Measurements from ENCODE around the gene NAT14. TPM values are rescaled to one million over a fixed set of nuclear protein-coding genes. Genes with fewer than 3 reads are reported as not detected.

Gene NAT14
- polyA plus RNA-seq, 1 of the 3 experiments (the other 2 are of a cell fraction) = 89.9 TPM

DNA sequence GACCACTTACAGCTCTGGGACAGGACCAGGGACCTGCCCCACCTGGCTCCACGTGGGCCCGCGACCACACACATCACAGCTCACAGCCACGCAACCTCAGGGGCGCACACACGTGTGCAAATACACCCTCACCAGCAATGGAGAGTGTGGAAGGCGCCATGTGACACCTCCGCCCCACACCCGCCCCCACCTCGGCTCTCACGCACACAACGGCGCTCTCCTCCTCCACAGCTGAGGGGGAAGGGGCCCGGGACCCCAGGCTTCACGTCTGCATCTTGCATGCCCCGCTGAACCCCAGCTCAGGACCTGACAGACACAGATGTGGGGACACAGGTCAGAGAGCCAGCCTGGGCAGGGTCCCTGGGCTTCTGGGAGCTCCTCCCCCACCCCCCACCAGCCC is 35.5 kb upstream of the NAT14 start:
- CTCF ChIA-PET = interaction anchor here (0.7 to 1.3 kb wide), 5 partner anchors 11 to 55 kb away, joined by 3 to 8 read pairs (median 3); partner anchors contain the start of gene NAT14
- Histone ChIP-seq H3K79me2 (ENCODE audit: insufficient read depth) (no peaks in the 10 kb centered on the region), H4K20me1 (ENCODE audit: insufficient read depth) (peaks cover 19% of the 10 kb centered on the region), H3K9me3 (no peaks in the 10 kb centered on the region), H3K27me3 (ENCODE audit: insufficient read depth) (peaks cover 34% of the 10 kb centered on the region), H3K4me3 (ENCODE audit: low read depth in 2 of 2, low read length in 1 of 2) (no peak overlapping the region), H3K9me2 (no peaks in the 10 kb centered on the region), H3K9ac (no peak overlapping the region), H3F3A (replicated peaks; ENCODE audit: insufficient read depth) (peaks cover 21% of the 10 kb centered on the region), H3K36me3 (replicated peaks in 1 of 2; ENCODE audit: control insufficient read depth in 1 of 2, insufficient read depth in 2 of 2, low read length in 1 of 2) (no peaks in the 10 kb centered on the region), H3K4me1 (ENCODE audit: control insufficient read depth in 1 of 2, insufficient read depth in 2 of 2, low read depth in 1 of 2, low read length in 1 of 2) (peaks cover 0 to 14% of the 10 kb centered on the region in 2 experiments; a peak in 2 of 4 replicates), H3K27ac (ENCODE audit: low read depth in 2 of 2, low read length in 1 of 2) (no peak overlapping the region), H3K4me2 (no peak overlapping the region), H2AFZ (ENCODE audit: low read depth) (no peak overlapping the region)
- no peak for DNase-seq
- 12% methylated on average over 5 of the region's 16 CpGs for WGBS (ENCODE audit: low lambda C conversion rate)
- TF ChIP-seq REST (IDR thresholded peaks at IDR 0.05; ENCODE audit: low read depth, low read length) (no peak), GABPA (IDR thresholded peaks at IDR 0.05; ENCODE audit: low read depth) (no peak), EZH2phosphoT487 (IDR thresholded peaks at IDR 0.05; ENCODE audit: borderline replicate concordance, low read depth) (no peak)
- POLR2A ChIA-PET = interaction anchor here (0.6 kb wide), 1 partner anchor 42 kb away, joined by 3 read pairs; the partner anchor contains the start of gene UBE2S

DNA sequence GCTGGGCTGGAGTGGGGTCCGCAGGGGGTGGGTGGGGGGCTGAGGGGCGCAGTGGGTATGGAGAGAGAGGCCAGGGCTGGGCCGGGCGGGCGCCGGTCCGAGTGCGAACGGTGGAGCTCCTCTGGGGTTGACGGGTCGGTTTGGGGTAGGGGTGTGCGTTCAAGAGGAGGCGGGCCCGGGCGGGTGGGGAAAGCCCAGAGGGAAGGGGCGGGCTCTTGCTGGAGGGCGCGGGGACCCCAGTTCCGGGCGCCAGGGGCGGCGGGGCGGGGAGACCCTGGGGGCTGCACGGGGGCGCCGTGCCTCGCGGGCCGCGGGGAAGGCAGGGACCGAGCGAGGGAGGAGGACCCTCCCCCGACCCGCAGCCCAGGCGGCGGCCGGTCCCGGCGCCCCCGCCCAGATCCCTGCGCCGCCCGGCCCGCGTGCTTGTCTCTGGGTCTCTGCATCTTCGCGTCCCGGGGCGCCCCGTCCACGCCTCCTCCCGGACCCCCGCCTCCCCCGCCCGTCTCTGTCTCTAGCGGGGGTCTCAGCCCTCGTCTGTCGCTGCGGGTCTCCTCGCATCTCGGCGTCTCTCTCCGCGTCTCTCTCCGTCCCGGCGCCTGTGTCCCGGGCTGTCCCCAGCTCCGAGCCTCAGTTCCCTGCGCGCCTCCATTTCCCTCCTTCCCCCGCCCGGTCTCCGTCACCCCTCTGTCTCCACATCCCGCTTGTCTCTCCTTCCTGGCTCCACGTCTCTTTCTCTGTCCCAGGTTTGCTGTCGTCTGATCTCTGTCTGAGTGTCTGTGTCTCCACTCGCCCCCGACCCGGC is 33.6 kb upstream of the NAT14 start:
- 2% methylated on average over 33 of the region's 80 CpGs for whole genome bisulfite sequencing (ENCODE audit: low lambda C conversion rate)
- peaks cover 20% of the 10 kb centered on the region for H3K27me3 ChIP-seq (ENCODE audit: insufficient read depth)
- POLR2A ChIA-PET = interaction anchor here (1.1 kb wide), 1 partner anchor 10 kb away, joined by 5 read pairs; the partner anchor contains the start of gene ISOC2

More for the DNA sequence above, 33.6 kb upstream of the NAT14 start:
- peak overlapping the region; percentile 27 to 32; a peak in 1 of 4 replicates for H3K4me3 ChIP-seq (ENCODE audit: low read depth in 2 of 2, low read length in 1 of 2)
- CTCF ChIA-PET = interaction anchor here (1.1 to 4.0 kb wide), 5 partner anchors 16 to 310 kb away, joined by 3 to 26 read pairs (median 11); no protein-coding TSS in a partner anchor
- H3K9ac ChIP-seq = no peak overlapping the region
- H4K20me1 ChIP-seq (ENCODE audit: insufficient read depth) = peaks cover 20% of the 10 kb centered on the region
- H3K4me1 ChIP-seq (ENCODE audit: control insufficient read depth in 1 of 2, insufficient read depth in 2 of 2, low read depth in 1 of 2, low read length in 1 of 2) = peaks cover 0 to 14% of the 10 kb centered on the region in 2 experiments; a peak in 2 of 4 replicates
- TF ChIP-seq TAF1 (IDR thresholded peaks at IDR 0.05; ENCODE audit: borderline replicate concordance, low read depth, low read length) (no peak), EZH2phosphoT487 (IDR thresholded peaks at IDR 0.05; ENCODE audit: borderline replicate concordance, low read depth) (peak; percentile 76; the same call in 1 of the 2 replicates), GATA2 (CRISPR knock-in tag; IDR thresholded peaks at IDR 0.05) (no peak)
- H2AFZ ChIP-seq (ENCODE audit: low read depth) = no peak overlapping the region
- peak; percentile 65 for DNase-seq
- H3K9me3 ChIP-seq = no peaks in the 10 kb centered on the region
- no peaks in the 10 kb centered on the region for H3K36me3 ChIP-seq (replicated peaks in 1 of 2; ENCODE audit: control insufficient read depth in 1 of 2, insufficient read depth in 2 of 2, low read length in 1 of 2)
- H3K79me2 ChIP-seq (ENCODE audit: insufficient read depth) = no peaks in the 10 kb centered on the region
- H3K4me2 ChIP-seq = peak overlapping the region; percentile 68; the same call in 1 of the 2 replicates
- no peaks in the 10 kb centered on the region for H3K9me2 ChIP-seq
- H3K27ac ChIP-seq (ENCODE audit: low read depth in 2 of 2, low read length in 1 of 2) = no peak overlapping the region
- H3F3A ChIP-seq (replicated peaks; ENCODE audit: insufficient read depth) = peaks cover 21% of the 10 kb centered on the region

Measured in SK-N-SH (cell line).